B cell (primary cell): ENCODE data around the gene ARHGAP4. TPM values are rescaled to one million over a fixed set of nuclear protein-coding genes. Genes with fewer than 3 reads are reported as not detected.

Source experiments
- ATAC-seq: fragments of 200-7000 bp; cut with Tn5 transposase; one replicate; pipeline ENCODE4 v1.10.0; 2021; ENCODE audit warnings: low read depth, mild to moderate bottlenecking, moderate number of reproducible peaks, moderate library complexity
- CTCF ChIA-PET: fragments of 350-600 bp; sonication (Branson Sonifier 250); formaldehyde crosslinking; loops from one replicate; lab custom pipeline; 2021; ENCODE audit warnings: antibody characterized with exemption, inconsistent platforms; lab: Charles Lee
- POLR2A ChIA-PET: fragments of 350-600 bp; sonication (Branson Sonifier 250); formaldehyde crosslinking; loops from one replicate; lab custom pipeline; 2021; ENCODE audit warnings: antibody characterized with exemption; lab: Charles Lee
- DNase-seq: peaks from one replicate; pipeline ENCODE4 v3.0.0; 2013
- H2AFZ ChIP-seq: 2 replicates; pipeline ENCODE4 v1.6.1; 2012; ENCODE audit warnings: mild to moderate bottlenecking, low read depth, low read length; ENCODE audit not compliant: insufficient read depth, poor library complexity, severe bottlenecking
- H3K27ac ChIP-seq, 2 donors: 1 replicate in 1 of 2; 2 replicates in 1 of 2; pipeline ENCODE4 v1.5.1; 2012 to 2013; ENCODE audit warnings: low read length in 2 of 2, mild to moderate bottlenecking in 2 of 2, moderate library complexity in 1 of 2
- H3K27me3 ChIP-seq, 4 experiments: fragments of 200-600 bp in 1 of 4; sonication (generic) in 1 of 4; replicated peaks in 1 of 4; 1 replicate in 2 of 4; 2 replicates in 2 of 4; pipeline versions ENCODE4 v1.6.1 to v1.7.0; 2013 to 2016; ENCODE audit warnings: low read length in 3 of 4, mild to moderate bottlenecking in 2 of 4, mixed read lengths in 1 of 4, moderate library complexity in 1 of 4; ENCODE audit not compliant: insufficient read depth in 4 of 4, control insufficient read depth in 3 of 4; ENCODE audit errors: control extremely low read depth in 1 of 4
- H3K36me3 ChIP-seq, 2 experiments: replicated peaks in 1 of 2; 1 replicate in 1 of 2; 2 replicates in 1 of 2; pipeline versions ENCODE4 v1.6.1 to v1.7.1; 2013; ENCODE audit warnings: low read length in 1 of 2; ENCODE audit not compliant: insufficient read depth in 2 of 2, control insufficient read depth in 1 of 2; ENCODE audit errors: control extremely low read depth in 1 of 2, extremely low read depth in 1 of 2
- H3K4me1 ChIP-seq, 2 donors: fragments of 200-600 bp in 1 of 2; sonication (generic) in 1 of 2; 1 replicate in 1 of 2; 2 replicates in 1 of 2; pipeline versions ENCODE4 v1.5.1 to v1.6.1; 2013 to 2017; ENCODE audit warnings: low read length in 2 of 2; ENCODE audit not compliant: control insufficient read depth in 2 of 2, insufficient read depth in 2 of 2
- H3K4me2 ChIP-seq: replicated peaks from 2 replicates; pipeline ENCODE3; 2012; ENCODE audit warnings: mild to moderate bottlenecking, low read depth, low read length; ENCODE audit not compliant: poor library complexity, severe bottlenecking
- H3K4me3 ChIP-seq, 5 experiments: fragments of 200-600 bp in 1 of 5; sonication (generic) in 1 of 5; 1 replicate in 3 of 5; 2 replicates in 2 of 5; pipeline versions ENCODE4 v1.5.1 to v1.7.0; 2011 to 2016; ENCODE audit warnings: low read length in 4 of 5, mild to moderate bottlenecking in 4 of 5, low read depth in 2 of 5, control low read depth in 1 of 5, moderate library complexity in 1 of 5; ENCODE audit not compliant: insufficient read depth in 1 of 5; ENCODE audit errors: control extremely low read depth in 1 of 5, extremely low read depth in 1 of 5
- H3K79me2 ChIP-seq: fragments of 200-600 bp; sonication (generic); one replicate; pipeline ENCODE4 v1.6.0; 2016; ENCODE audit warnings: low read length; ENCODE audit not compliant: control insufficient read depth, insufficient read depth
- H3K9ac ChIP-seq: fragments of 200-600 bp; sonication (generic); 2 replicates; pipeline ENCODE4 v1.6.1; 2017; ENCODE audit warnings: mild to moderate bottlenecking, low read length, moderate library complexity
- H3K9me3 ChIP-seq, 3 donors: one replicate each; pipeline versions ENCODE4 v1.6.1 to v1.7.1; 2013; ENCODE audit warnings: low read length in 2 of 3; ENCODE audit not compliant: control insufficient read depth in 2 of 3, insufficient read depth in 1 of 3; ENCODE audit errors: control extremely low read depth in 1 of 3
- H4K20me1 ChIP-seq: 2 replicates; pipeline ENCODE4 v1.6.0; 2012; ENCODE audit warnings: mild to moderate bottlenecking, low read length; ENCODE audit not compliant: insufficient read depth, control insufficient read depth, poor library complexity, severe bottlenecking
- H3K27ac Mint-ChIP-seq: one replicate; pipeline ENCODE4 v1.8.0; 2021; ENCODE audit warnings: mixed read lengths
- H3K27me3 Mint-ChIP-seq: one replicate; pipeline ENCODE4 v1.8.0; 2021; ENCODE audit warnings: mixed read lengths
- H3K4me1 Mint-ChIP-seq: one replicate; pipeline ENCODE4 v1.8.0; 2021; ENCODE audit warnings: mixed read lengths
- H3K4me3 Mint-ChIP-seq: one replicate; pipeline ENCODE4 v1.8.0; 2021; ENCODE audit warnings: mixed read lengths
- H3K9me3 Mint-ChIP-seq: one replicate; pipeline ENCODE4 v1.8.0; 2022; ENCODE audit warnings: mixed read lengths; ENCODE audit not compliant: insufficient read depth
- CTCF ChIP-seq: fragments of 200-600 bp; IDR thresholded peaks from one replicate; pipeline ENCODE4 v1.8.0; 2022; ENCODE audit warnings: antibody characterized with exemption, mild to moderate bottlenecking
- EZH2 ChIP-seq: IDR thresholded peaks from 2 replicates; pipeline ENCODE4 v1.6.1; 2012; ENCODE audit warnings: borderline replicate concordance, low read depth, mild to moderate bottlenecking, moderate library complexity, low read length; ENCODE audit not compliant: insufficient read depth, poor library complexity, severe bottlenecking
- WGBS: methylation state at CpG from one replicate; pipeline ENCODE4 v1.1.5; 2013; ENCODE audit warnings: missing lambda C conversion rate; ENCODE audit not compliant: insufficient coverage; 5-methylcytosine and 5-hydroxymethylcytosine counted together
- intact Hi-C: fragments of 100-400 bp; cut with micrococcal nuclease; formaldehyde crosslinking; loops from one replicate; pipeline ENCODE4 v1.10.0; 2022
- polyA plus RNA-seq: library from polyadenylated mRNA; depleted of rRNA; stranded (reverse); fragments of >200 nt; gene quantifications from 2 replicates; pipeline ENCODE4 v1.2.3, GENCODE V29; 2012
- total RNA-seq, 2 donors: library from RNA; stranded (reverse); fragments of 120-200 nt in 1 of 2; gene quantifications; 1 replicate in 1 of 2; 2 replicates in 1 of 2; pipeline versions ENCODE4 v1.2.3 to v1.2.4, GENCODE V29; 2013 to 2022

ARHGAP4 gene
- total and polyA plus RNA-seq, 2 donors (not counting 1 experiment from before 2014, with no cell fraction given), result 242 to 711 TPM

GRCh38 chrX:153907456-153907855 lies 18.6 kb downstream of the ARHGAP4 start:
- ChIA-PET CTCF (interaction anchor here (0.8 kb wide), 1 partner anchor 16 kb away, joined by 3 read pairs; no protein-coding TSS in a partner anchor), POLR2A (no interaction called here)
- Histone ChIP-seq H3K4me2 (no peak overlapping the region), H3K36me3 (peaks cover 0 to 26% of the 10 kb centered on the region in 2 experiments), H3K9me3 (no peaks in the 10 kb centered on the region), H3K4me1 (peaks cover 26% of the 10 kb centered on the region in 2 donors), H3K9ac (no peak overlapping the region), H4K20me1 (peaks cover 21% of the 10 kb centered on the region), H3K79me2 (no peaks in the 10 kb centered on the region), H3K27me3 (no peaks in the 10 kb centered on the region), H3K4me3 (no peak overlapping the region), H3K27ac (no peak overlapping the region), H2AFZ (no peak overlapping the region)
- DNase-seq (no peak), ATAC-seq (no peak)
- no peak overlapping the region for H3K4me3 Mint-ChIP-seq
- TF ChIP-seq EZH2, result no peak
- no peak for TF ChIP-seq CTCF
- no peak overlapping the region for H3K27ac Mint-ChIP-seq
- H3K4me1 Mint-ChIP-seq, result peaks cover 26% of the 10 kb centered on the region
- intact Hi-C loops, result no loop called here
- WGBS, result no CpG with 5 or more reads among the region's 12 CpGs
- no peaks in the 10 kb centered on the region for H3K9me3 Mint-ChIP-seq
- H3K27me3 Mint-ChIP-seq, result no peaks in the 10 kb centered on the region

GRCh38 chrX:153906126-153906917 lies 19.7 kb downstream of the ARHGAP4 start:
- H3K36me3 ChIP-seq, result peaks cover 0 to 20% of the 10 kb centered on the region in 2 experiments
- H3K27ac ChIP-seq, result no peak overlapping the region
- no peak overlapping the region for H2AFZ ChIP-seq
- H3K4me1 Mint-ChIP-seq, result peaks cover 35% of the 10 kb centered on the region
- ATAC-seq, result no peak
- H3K9ac ChIP-seq, result no peak overlapping the region
- H3K27ac Mint-ChIP-seq, result peak overlapping the region; percentile 68
- H4K20me1 ChIP-seq, result peaks cover 17% of the 10 kb centered on the region
- DNase-seq, result no peak
- no peak overlapping the region for H3K4me3 ChIP-seq
- 83% methylated on average over 13 of the region's 27 CpGs for WGBS
- H3K4me3 Mint-ChIP-seq, result no peak overlapping the region
- TF ChIP-seq EZH2, result no peak
- TF ChIP-seq CTCF, result no peak
- intact Hi-C loops, result no loop called here
- H3K79me2 ChIP-seq, result no peaks in the 10 kb centered on the region
- no peaks in the 10 kb centered on the region for H3K9me3 ChIP-seq
- H3K27me3 Mint-ChIP-seq, result no peaks in the 10 kb centered on the region
- CTCF ChIA-PET, result interaction anchor here (0.8 kb wide), 1 partner anchor 17 kb away, joined by 3 read pairs; no protein-coding TSS in a partner anchor
- no peak overlapping the region for H3K4me2 ChIP-seq
- no peaks in the 10 kb centered on the region for H3K9me3 Mint-ChIP-seq
- H3K4me1 ChIP-seq, result peaks cover 37% of the 10 kb centered on the region in 2 donors
- POLR2A ChIA-PET, result no interaction called here
- H3K27me3 ChIP-seq, result no peaks in the 10 kb centered on the region
